ENCODE measurements around the gene KRT9. TPM values are rescaled to one million over a fixed set of nuclear protein-coding genes. Genes with fewer than 3 reads are reported as not detected.
"Not testable (repeated sequence)": the region's sequence is repeated elsewhere in the genome, so short reads cannot be mapped to it uniquely, and the experiment has no call there.

The KRT9 gene
- total RNA-seq, 1 donor from 2014 or later: 0.16 TPM

DNA sequence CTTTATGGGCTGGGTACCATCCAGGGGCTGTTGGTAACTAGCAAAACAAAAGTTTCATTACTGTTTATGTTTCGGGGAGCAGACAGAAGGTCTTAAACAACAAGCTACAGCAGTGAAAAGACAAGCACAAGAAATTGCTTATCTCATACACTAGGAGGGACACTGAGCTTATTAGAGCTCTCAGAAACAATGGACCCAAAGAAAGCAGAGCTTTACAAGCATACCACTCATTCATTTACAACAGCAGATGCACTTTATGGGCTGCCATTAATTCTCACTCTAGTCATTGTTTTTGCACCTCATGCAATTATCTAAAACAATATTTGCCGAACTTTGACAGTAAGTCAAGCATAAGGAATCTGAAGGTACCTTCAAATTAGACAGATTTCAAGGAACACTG, 30.7 kb upstream of the KRT9 start:
- ATAC-seq: no peak

DNA sequence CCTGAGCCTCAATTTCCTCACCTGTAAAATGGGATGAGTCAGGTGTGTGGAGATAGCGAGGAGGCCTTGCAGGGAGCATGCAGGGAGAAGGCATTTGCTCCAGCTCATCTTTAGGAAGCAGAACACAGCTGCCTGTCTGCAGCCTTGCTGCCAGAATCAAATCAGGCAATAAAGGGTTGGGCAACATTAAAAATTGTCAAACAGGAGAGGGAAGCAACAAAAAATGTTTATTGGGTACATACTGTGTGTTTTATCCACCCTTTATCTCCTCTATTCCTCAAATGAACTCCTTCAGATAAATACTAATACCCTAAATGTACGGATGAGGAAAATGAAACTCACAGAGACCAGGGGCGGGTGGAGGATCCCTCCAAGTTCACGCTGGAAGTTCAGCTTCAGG, 28.5 kb upstream of the KRT9 start:
- no peak for ATAC-seq

DNA sequence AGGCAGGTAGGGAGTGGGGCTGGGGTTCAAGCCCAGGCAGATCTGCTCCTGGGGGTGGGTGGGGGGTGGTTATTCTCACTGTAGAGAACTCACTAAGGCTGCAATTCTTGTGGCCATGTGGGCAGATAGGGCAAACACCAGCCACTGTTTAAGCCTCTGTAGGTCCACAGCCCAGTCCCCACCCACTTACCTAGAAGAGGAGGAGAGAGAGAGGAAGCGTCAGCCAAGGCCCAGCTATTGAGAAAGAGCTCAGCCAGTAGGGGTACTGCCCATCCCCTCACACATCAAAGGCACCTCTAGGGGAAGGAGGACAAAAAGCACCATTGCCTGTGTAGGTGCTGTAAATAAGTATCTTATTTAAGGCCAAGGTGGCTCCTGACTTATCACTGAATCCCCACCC, 27.8 kb upstream of the KRT9 start:
- no peak for ATAC-seq

DNA sequence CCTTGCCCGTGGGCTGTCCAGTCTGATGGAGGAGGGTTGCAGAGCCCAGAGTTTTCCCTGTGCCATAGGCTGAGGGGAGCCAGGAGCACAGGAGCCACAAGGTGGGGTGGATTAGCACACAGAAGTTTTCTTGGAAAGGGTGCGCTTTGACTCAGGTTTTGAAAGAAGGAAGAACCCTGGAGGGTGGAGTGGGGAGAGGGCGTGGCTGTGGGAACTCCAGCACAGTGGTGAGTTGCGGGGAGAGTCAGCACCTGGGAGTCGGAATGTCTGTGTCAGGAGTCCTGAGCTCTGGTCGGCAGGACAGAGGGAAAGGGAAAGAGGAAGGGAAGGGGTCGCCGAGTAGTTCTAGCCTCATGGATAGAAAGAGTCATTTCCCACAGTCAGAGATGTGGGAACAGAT, 23.7 kb upstream of the KRT9 start:
- ATAC-seq: peak; percentile 55

DNA sequence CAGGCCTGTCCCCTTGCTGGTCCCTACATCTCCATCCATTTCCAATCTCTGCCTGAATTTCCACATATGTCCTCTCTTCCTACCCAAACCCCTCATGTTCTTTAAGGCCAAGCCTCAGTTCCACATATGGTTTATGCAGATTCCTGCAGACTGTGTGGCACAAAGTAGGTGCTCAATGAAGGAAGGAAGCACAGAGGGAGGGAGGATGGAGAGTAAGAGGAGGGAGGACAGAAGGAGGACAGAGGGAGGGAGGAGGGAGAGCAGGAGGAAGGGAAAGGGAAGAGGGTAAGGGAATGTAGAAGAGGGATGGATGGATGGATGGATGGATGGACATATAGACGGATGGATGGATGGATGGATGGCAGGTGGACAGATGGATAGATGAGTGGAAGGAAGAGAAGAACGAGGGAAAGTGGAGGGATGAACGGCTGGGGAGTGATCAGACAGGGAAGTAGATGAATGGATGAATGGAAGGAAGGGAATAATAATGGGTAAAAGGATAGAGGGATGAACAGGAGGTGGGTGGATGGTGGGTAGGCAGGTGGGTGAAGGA, 22.6 kb upstream of the KRT9 start:
- no peak for ATAC-seq

DNA sequence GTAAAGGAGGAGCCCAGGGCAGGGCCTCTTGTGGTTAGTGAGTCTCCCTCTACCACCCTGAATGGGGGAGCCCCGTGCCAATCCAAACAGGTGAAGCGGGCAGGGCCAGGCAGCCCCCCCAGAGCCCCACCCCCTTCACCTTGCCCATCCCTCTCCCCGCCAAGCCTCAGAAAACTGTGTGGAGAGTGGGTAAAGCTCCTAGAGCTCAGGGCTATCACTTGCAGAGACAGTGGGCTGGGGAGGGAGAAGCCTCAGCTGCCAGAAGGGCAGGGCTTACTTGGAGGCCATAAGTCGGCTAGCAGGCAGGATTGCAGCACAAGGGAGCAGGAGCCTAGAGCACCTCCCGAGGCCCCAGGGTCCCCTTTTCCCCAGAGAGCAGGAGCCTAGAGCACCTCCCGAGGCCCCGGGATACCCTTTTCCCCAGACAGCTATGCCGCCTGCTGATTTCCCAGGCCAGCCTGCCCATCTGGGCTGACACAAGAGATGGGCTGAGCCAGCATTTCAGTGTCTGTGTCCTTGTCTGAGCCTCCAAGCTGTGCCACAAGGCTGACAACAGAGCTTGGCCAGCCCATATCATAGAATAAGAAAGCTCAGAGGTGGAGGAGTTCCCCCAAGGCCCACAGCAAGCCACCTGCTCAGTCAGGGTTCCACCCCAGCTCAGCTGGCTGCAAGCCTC, 21.6 kb upstream of the KRT9 start:
- ATAC-seq: no peak

DNA sequence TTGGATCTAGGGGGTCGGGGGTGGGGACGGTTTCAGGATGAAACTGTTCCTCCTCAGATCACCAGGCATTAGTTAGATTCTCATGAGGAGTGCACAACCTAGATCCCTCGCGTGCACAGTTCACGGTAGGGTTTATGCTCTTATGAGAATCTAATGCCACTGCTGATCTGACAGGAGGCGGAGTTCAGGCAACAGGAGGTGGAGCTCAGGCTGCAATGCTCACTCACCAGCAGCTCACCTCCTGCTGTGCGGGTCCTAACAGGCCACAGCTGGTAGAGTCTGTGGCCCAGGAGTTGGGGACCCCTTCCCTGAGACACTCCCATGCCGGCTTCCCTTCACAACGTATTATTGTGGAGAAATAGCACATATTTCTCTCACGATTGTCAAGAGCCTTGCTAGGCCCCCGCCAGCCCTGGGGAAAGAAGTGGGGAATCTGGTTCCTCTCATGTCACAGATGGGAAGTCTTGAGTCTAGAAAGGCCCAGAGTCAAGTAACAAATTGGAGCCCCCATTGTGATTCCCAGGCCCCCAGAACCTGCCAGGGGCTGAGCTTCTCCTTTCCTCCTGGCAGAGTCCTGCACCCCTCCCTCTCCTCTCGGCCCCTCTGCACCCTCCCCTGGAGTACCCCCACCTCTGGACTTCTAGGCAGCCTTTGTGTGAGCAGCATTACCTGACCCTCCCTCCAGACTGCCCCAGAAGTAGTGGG, 20.9 kb upstream of the KRT9 start:
- no peak for ATAC-seq

DNA sequence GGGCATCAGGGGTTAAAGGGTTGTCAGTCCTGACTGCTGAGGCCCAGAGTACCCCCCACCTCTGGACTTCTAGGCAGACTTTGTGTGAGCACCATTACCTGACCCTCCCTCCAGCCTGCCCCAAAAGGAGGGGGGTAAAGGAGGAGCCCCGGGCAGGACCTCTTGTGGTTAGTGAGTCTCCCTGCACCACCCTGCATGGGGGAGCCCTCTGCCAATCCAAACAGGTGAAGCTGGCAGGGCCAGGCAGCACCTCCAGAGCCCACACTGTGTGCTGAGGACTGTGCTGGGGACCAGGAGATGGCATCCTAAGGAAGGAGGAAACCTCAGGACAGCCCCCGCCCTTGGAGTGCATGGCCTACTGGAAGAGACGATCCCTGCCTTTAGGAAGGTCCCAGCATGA, 17.4 kb upstream of the KRT9 start:
- peak; percentile 12 for ATAC-seq

DNA sequence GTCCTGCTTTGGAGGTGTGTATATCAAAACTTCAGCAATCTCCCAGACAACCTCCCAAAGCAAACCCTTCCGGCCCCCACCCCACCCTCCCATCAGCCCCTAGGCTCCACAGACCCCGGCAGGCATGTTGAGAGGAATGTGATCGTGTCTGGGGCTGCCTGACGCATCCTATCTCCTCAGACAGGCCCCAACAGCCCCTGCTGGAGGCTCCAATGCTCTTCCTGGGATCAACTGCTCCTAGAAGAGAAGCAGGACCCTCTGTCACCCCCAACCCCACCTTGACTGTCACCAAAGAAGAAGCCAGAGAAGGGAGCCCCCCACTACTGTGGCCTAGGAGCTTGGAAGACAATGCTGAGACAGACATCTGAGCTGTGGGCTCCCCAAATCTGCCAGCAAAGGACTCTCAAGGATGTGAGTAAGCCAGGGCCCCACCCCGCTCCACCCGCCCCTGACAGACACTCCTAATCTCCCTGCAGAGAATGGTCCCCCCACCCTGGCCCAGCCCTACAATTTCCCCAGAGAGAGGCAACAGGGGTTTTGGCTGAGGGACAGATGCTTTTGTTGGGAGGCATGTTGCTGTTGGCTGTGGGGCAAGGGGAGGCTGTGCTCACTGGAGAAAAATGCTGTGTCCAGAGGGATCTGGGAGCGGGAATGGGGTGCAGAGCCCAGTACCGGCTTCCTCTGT, 16.4 kb upstream of the KRT9 start:
- ATAC-seq: peak; percentile 59

DNA sequence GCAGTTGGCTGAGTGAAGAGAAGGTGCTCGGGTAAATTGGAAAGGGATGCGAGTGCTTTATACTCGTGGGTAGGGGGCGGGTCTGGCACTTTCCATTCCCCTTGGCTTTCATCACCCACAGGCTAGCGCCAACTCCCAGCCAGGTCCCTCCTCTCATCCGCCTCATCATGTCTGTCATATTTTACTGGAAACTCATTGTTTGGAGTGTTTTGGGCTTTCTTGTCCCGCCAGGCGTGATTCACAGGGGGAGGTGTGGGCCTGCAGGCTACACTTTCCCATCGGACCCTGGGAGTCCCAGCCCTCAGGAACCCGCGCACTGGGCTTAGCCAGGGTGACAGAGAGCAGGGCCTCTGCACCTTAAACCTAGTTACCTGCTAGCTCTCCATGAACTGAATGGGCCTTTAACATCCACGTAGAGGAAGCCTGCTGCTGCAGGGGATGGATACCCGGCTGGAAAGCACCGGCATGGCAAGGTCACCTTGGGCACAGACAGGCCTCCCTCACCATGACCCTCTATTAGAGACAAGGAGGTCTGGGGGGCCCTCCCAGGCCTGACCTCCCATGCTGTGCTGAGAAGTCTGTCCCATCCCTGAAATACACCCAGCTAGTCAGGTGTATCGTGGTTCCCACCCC, 15.1 kb upstream of the KRT9 start, which contains the start of gene KRT14:
Gene KRT14, minus strand, starts transcription at position 33 of the 633 bp plus-strand sequence. CDS start 61 bp downstream, outside the sequence.
- peak; percentile 40 for ATAC-seq

DNA sequence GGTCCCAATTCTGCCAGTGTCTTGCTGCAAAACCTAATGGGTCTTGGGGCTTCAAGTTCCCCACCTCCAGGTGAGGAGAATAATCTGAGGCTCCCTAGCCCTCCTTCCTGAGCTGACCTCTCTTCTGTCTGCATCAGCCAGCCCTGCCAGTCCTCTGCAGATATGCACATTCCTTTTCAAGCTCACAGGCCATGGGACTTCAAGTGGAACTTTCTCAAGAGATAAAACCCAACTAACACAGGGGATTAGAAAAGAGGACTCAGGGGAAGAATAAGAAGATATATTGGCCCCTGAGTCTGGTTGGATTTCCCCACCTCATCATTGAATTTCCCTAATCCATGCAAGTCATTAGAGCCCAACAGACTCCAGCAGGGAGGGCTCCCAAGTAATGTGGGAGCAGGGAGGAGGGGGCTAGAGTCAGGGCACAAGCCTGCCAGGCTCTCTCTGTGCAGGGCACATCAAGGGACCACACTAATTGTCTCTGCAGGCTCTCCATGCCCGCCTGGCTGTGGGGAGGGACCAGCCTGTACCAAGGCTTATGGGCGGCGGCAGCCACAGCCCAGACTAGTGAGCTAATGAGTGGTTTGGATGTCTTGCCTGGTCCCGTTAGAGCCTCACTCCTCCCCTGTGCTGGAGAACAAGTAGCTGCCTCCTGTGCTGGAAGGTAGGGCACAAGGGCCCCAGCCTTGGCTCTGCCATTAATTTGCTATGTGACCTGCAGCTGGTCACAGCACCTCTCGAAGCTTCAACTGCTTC, 13.6 kb upstream of the KRT9 start:
- peak; percentile 31 for ATAC-seq

DNA sequence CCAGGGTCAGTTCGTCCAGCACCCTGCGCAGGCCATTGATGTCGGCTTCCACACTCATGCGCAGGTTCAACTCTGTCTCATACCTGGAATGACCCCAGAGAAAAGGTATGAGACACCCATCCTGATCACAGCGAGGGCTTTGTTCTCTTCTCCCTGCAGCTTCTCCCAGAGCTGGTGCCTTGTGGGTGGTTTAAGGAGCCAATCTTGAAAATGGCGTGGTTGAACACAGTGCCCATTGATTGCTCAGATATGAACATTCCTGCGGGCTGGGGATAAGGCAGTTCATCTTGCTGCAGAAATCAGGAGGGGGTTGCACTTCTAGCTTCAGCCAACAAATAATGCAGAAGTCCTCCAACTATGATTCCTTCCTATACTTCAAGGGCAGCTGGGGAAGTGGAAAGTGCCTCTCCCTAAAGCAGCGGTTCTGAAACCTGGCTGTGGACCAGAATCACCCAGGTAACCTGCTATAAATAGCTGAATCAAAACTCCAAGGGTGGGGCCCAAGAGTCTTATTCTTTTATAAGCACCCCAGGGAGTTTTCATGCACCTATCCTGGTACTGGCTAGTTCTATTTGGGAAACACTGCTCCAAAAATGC, 12.6 kb upstream of the KRT9 start:
- not testable (repeated sequence) for ATAC-seq

DNA sequence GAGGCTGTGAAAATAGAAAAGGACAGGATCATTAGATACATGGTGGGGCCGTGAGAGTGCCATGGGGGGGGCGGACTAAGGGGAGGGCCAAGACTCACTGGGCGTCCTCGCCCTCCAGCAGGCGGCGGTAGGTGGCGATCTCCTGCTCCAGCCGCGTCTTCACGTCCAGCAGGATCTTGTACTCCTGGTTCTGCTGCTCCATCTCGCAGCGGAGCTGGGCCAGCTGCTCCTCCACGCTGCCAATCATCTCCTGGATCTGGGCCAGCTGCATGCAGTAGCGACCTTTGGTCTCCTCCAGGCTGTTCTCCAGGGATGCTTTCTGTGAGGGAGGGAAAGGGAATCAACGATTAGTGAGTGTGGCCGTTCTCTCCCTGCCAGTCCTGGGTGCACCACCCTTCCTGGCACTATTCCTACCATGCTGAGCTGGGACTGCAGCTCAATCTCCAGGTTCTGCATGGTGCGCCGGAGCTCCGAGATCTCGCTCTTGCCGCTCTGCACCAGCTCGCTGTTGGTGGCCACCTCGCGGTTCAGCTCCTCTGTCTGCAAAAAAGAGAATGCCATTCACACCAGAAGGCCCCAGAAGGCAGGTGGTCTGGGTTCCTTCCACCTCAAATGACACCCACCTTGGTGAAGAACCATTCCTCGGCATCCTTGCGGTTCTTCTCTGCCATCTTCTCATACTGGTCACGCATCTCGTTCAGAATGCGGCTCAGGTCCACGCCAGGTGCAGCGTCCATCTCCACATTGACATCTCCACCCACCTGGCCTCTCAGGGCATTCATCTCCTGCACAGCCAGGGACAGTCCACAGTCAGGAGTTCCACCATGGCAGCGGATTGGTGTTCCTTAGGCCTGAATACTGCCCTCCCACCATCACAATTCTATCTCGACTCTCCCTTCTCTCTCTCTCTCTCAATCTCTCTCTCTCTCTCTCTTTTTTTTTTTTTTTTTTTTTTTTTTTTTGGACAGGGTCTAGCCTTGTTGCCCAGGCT, 11.6 kb upstream of the KRT9 start:
- ATAC-seq: no peak

DNA sequence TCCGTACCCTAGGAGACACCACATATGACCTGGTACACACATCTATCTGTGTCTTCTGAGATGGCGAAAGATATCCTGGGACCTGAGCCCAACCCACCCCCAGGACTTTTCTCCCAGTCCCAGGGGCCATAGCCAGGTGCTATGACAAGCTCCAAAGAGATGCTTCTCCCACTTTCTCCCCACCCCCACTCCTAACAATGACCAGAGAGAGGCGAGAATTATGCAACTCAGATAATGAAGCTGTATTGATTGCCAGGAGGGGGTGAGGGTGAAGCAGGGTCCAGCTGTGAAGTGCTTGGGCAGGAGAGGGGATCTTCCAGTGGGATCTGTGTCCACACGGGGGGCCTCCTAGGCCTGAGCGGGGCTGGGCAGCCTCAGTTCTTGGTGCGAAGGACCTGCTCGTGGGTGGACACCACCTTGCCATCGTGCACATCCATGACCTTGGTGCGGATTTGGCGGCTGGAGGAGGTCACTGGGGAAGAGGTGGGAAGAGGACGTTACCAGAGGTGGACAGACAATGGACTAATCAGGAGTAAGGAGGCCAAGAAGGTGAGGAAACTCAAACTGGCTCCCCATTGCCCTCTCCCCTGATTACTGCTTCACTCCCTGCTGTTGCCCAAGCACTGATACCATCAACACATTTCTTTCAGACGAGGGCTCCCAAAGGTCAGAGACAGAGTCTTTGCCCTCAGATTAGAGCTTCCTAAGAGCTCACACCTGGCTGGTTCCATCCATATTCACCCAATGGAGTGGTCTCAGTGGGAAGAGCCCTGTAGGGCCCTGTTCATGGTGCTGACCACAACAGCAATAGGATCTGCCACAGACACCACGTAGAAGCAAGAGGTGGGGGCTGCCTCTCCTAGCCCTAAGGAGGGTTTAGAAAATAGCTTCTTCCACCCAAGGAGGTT, 10.5 kb upstream of the KRT9 start:
- not testable (repeated sequence) for ATAC-seq

DNA sequence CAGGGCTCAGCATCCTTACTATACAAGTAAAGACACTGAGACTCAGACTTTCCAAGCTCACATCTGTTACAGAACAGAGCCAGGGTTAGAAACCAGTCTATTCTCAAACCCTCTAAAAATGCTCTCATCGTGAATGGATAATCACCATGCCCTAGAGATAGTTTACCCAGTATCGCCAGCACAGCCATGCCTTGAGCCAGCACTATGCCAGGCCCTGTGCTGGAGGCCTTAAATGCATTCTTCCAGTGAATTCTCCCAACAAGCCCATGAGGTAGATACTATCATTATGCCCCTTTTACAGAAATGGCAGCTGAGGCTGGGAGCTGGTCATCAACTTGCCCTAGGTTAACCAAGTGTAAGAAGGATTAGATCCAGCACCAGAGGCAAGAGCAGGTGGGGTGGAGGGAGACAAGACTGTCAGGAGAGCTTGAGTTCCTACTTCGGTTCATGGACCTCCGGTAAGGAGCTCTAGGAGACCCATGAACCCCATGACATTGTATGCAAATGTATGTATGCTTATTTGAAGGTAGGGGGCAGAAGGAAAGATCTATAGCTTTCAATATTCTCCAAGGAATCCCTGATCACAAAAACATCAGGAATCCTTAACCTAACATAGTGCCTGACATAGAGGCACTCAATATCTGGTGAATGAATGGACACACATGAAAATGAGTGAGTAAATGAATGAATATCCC, 9.7 kb upstream of the KRT9 start:
- no peak for ATAC-seq

DNA sequence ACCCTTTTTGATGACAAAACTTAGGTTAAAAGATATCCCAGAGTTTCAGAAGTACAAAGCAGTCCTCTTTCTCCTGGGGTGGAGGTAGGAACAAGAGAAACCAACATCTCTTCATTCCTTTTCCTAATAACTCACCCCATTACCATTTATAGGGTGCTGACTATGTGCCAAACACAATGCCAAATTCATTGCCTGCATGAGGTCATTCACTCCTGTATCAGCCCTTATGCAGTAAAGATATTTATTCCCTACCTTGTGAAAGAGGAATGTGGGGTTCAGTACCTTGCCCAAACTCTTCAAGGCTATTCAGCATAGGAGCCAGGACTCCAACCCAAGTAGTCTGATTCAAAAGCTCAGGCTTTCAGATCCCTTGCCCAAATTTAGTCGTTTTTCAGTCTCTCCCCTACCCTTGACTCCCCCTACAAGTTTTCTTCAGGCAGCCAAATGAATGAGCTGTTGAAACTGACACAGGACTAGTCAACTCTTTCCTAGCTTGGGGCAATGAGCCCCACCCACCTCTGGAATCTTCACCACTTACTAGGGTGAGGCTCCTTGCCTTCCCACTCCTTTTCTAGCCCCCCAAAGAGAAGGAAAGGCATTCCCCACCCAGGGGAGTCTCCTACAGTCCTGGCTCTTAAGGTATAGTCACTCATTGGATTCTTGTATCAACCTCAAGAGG, 9.0 kb upstream of the KRT9 start:
- peak; percentile 8 for ATAC-seq

DNA sequence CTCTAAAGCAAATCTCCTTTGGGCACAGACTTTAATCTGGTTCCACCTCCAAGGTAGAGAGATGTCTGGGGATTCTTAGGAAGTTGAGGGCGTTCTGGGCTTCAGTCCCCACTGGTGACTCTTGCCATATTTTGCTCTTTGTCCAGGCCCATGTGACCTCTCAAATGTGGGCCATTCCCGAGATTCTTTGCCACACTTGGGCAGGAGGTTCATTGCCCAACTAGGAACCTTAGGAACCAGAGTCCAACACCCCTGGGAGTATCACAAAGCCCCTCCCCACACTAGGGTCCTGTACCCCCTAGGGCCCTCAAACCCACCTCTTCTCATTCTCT, 8.4 kb upstream of the KRT9 start:
- peak; percentile 0 for ATAC-seq
